ENCODE data around the gene GOLGA3. TPM values are rescaled to one million over a fixed set of nuclear protein-coding genes. Genes with fewer than 3 reads are reported as not detected.
"Not testable (repeated sequence)": the region's sequence is repeated elsewhere in the genome, so short reads cannot be mapped to it uniquely, and the experiment has no call there.

The GOLGA3 gene
- total RNA-seq, 2 donors from 2014 or later: 38.2 to 43.5 TPM

DNA sequence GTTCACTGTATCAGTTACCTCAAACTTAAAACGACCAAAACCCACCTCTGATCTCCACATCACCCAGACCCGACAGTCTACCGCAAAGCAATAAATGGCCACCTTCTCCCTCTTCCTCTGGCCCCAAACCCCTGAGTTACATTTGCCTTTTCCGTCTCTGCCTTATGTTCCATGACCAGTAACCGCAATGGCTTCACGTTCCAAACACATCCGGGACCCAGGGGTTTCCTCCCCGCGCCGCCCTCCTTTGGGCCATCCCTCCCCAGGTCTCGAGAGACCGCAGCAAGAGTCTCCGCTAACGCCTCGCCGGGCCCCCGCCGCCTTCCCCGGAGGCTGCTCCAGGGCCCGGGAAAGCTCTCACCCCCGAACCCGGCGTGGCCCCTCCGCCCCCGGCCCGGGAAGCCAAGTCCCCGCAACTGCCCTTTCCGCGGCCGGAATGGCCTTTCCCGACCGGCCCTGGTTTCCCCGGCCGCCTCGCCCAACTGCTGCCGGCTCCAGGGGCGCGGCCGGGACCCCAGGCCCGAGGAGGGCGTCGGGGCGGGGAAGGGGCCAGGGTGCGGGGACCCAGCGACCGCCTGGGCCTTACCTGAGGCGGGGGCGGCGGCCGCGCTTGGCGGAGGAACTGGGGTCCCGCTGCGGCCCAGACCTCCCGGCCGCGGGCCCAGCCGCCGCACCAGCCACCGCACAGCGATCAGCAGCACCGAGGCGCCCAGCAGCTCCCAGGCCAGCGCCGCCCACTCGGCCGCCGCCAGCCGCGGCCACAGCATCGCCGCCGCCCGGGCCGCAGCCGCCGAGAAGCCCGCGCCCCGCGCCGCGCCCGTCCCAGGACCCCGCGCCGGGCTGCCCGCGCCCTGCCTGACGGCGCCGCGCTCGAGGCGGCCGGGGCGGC is 67.4 kb downstream of the GOLGA3 start, which contains the start of gene ANKLE2:
ANKLE2 (minus strand) TSS at position 801 of the 889 bp plus-strand sequence; CDS start at position 767, 34 bp downstream.
- peaks cover 27% of the 10 kb centered on the region for H3K36me3 Mint-ChIP-seq (ENCODE audit: low read depth)
- H3K9me3 ChIP-seq (ENCODE audit: control insufficient read depth, low read length): no peaks in the 10 kb centered on the region
- DNase-seq: peak; percentile 77
- H3K4me1 Mint-ChIP-seq: peaks cover 15% of the 10 kb centered on the region
- H3K9ac ChIP-seq (ENCODE audit: extremely low read depth, low read length, poor library complexity, severe bottlenecking): peak within 1 kb of the TSS; percentile 92
- H3K36me3 ChIP-seq (ENCODE audit: control insufficient read depth, insufficient read depth, low read length): peaks cover 21% of the 10 kb centered on the region
- WGBS, 2 experiments (ENCODE audit: insufficient coverage in 1 of 2, insufficient read length in 1 of 2): 0% methylated on average over 17 to 97 of the region's 97 CpGs
- peak within 1 kb of the TSS; percentile 98 for H3K4me3 ChIP-seq (ENCODE audit: low read length)
- peak within 1 kb of the TSS; percentile 93 for H3K4me3 Mint-ChIP-seq
- no peaks in the 10 kb centered on the region for H3K9me3 Mint-ChIP-seq
- no peaks in the 10 kb centered on the region for H3K27me3 ChIP-seq (ENCODE audit: control insufficient read depth, insufficient read depth, low read length, poor library complexity, severe bottlenecking)
- H3K4me1 ChIP-seq (ENCODE audit: control insufficient read depth, insufficient read depth, low read length): peaks cover 4% of the 10 kb centered on the region
- H3K27me3 Mint-ChIP-seq (ENCODE audit: insufficient read depth): no peaks in the 10 kb centered on the region
- peak within 1 kb of the TSS; percentile 95 for H3K27ac Mint-ChIP-seq
- TF ChIP-seq, protein P1, sequence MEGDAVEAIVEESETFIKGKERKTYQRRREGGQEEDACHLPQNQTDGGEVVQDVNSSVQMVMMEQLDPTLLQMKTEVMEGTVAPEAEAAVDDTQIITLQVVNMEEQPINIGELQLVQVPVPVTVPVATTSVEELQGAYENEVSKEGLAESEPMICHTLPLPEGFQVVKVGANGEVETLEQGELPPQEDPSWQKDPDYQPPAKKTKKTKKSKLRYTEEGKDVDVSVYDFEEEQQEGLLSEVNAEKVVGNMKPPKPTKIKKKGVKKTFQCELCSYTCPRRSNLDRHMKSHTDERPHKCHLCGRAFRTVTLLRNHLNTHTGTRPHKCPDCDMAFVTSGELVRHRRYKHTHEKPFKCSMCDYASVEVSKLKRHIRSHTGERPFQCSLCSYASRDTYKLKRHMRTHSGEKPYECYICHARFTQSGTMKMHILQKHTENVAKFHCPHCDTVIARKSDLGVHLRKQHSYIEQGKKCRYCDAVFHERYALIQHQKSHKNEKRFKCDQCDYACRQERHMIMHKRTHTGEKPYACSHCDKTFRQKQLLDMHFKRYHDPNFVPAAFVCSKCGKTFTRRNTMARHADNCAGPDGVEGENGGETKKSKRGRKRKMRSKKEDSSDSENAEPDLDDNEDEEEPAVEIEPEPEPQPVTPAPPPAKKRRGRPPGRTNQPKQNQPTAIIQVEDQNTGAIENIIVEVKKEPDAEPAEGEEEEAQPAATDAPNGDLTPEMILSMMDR (conservative IDR thresholded peaks at IDR 0.05): no peak
- peak within 1 kb of the TSS; percentile 96 for H3K27ac ChIP-seq (ENCODE audit: low read depth, low read length)

DNA sequence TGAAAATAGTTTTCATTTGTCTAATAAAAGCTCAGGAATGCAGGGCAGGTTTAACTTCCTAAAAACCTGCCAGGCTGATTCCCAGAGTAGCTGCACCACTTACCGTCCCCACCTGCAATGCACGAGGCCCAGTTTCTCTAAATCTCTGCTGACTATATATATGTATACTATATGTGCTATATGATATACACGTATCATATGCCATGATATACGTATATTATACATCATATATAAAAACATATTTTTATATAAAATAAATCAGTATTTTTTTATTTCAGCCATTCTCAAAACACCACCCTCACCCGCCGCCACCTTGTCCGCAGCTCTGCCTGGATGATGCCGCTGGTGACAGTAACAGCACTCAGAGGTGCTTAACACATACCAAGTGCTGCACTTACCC is 69.3 kb downstream of the GOLGA3 start:
- peaks cover 4% of the 10 kb centered on the region for H3K4me1 ChIP-seq (ENCODE audit: control insufficient read depth, insufficient read depth, low read length)
- H3K27ac ChIP-seq (ENCODE audit: low read depth, low read length): no peak overlapping the region
- TF ChIP-seq, protein P1 (conservative IDR thresholded peaks at IDR 0.05): no peak
- H3K36me3 ChIP-seq (ENCODE audit: control insufficient read depth, insufficient read depth, low read length): peaks cover 29% of the 10 kb centered on the region
- H3K9me3 Mint-ChIP-seq: no peaks in the 10 kb centered on the region
- no peak overlapping the region for H3K9ac ChIP-seq (ENCODE audit: extremely low read depth, low read length, poor library complexity, severe bottlenecking)
- H3K27me3 Mint-ChIP-seq (ENCODE audit: insufficient read depth): no peaks in the 10 kb centered on the region
- H3K9me3 ChIP-seq (ENCODE audit: control insufficient read depth, low read length): no peaks in the 10 kb centered on the region
- no peaks in the 10 kb centered on the region for H3K27me3 ChIP-seq (ENCODE audit: control insufficient read depth, insufficient read depth, low read length, poor library complexity, severe bottlenecking)
- peaks cover 11% of the 10 kb centered on the region for H3K4me1 Mint-ChIP-seq
- DNase-seq: no peak
- H3K36me3 Mint-ChIP-seq (ENCODE audit: low read depth): peaks cover 35% of the 10 kb centered on the region
- no peak overlapping the region for H3K4me3 ChIP-seq (ENCODE audit: low read length)
- no peak overlapping the region for H3K27ac Mint-ChIP-seq
- H3K4me3 Mint-ChIP-seq: peak overlapping the region; percentile 93
- WGBS, 2 experiments (ENCODE audit: insufficient coverage in 1 of 2, insufficient read length in 1 of 2): 90 to 97% methylated on average over 2 to 4 of the region's 8 CpGs

DNA sequence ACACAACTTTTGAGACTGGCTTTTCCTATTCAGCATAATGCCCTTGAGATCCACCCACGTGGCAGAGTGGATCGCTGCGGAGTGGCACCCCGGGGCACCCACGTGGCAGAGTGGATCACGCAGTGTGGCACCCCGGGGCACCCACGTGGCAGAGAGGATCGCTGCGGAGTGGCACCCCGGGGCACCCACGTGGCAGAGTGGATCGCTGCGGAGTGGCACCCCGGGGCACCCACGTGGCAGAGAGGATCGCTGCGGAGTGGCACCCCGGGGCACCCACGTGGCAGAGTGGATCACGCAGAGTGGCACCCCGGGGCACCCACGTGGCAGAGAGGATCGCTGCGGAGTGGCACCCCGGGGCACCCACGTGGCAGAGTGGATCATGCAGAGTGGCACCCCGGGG is 69.8 kb downstream of the GOLGA3 start:
- not testable (repeated sequence) for H3K4me1 ChIP-seq (ENCODE audit: control insufficient read depth, insufficient read depth, low read length); H3K4me3 ChIP-seq (ENCODE audit: low read length); H3K9me3 ChIP-seq (ENCODE audit: control insufficient read depth, low read length); H3K9me3 Mint-ChIP-seq; DNase-seq; H3K27ac ChIP-seq (ENCODE audit: low read depth, low read length); H3K9ac ChIP-seq (ENCODE audit: extremely low read depth, low read length, poor library complexity, severe bottlenecking); H3K4me3 Mint-ChIP-seq; H3K27ac Mint-ChIP-seq; H3K27me3 ChIP-seq (ENCODE audit: control insufficient read depth, insufficient read depth, low read length, poor library complexity, severe bottlenecking); H3K27me3 Mint-ChIP-seq (ENCODE audit: insufficient read depth)
- Mint-ChIP-seq H3K36me3 (ENCODE audit: low read depth) (peaks cover 38% of the 10 kb centered on the region), H3K4me1 (peaks cover 11% of the 10 kb centered on the region)
- WGBS, 2 experiments (ENCODE audit: insufficient coverage in 1 of 2, insufficient read length in 1 of 2): 92 to 95% methylated on average over 17 to 20 of the region's 28 CpGs
- peaks cover 33% of the 10 kb centered on the region for H3K36me3 ChIP-seq (ENCODE audit: control insufficient read depth, insufficient read depth, low read length)
